Measurements from ENCODE around the gene PARM1.

PARM1 gene

GRCh38 chr4:74964311-74964710 is 31.4 kb downstream of the PARM1 start:
- no peak for TF ChIP-seq CTCF (IDR thresholded peaks at IDR 0.05; ENCODE audit: low read depth, low read length)
- H3K4me3 ChIP-seq (ENCODE audit: low read depth, low read length) = no peak overlapping the region

GRCh38 chr4:74967324-74967723 is 34.4 kb downstream of the PARM1 start:
- no peak overlapping the region for H3K4me3 ChIP-seq (ENCODE audit: low read depth, low read length)
- no peak for TF ChIP-seq CTCF (IDR thresholded peaks at IDR 0.05; ENCODE audit: low read depth, low read length)

GRCh38 chr4:74968456-74969164 is 35.7 kb downstream of the PARM1 start:
- TF ChIP-seq CTCF (IDR thresholded peaks at IDR 0.05; ENCODE audit: low read depth, low read length) = no peak
- no peak overlapping the region for H3K4me3 ChIP-seq (ENCODE audit: low read depth, low read length)

GRCh38 chr4:74969507-74970474 is 36.9 kb downstream of the PARM1 start:
- no peak overlapping the region for H3K4me3 ChIP-seq (ENCODE audit: low read depth, low read length)
- no peak for TF ChIP-seq CTCF (IDR thresholded peaks at IDR 0.05; ENCODE audit: low read depth, low read length)

GRCh38 chr4:74970577-74970976 is 37.7 kb downstream of the PARM1 start:
- TF ChIP-seq CTCF (IDR thresholded peaks at IDR 0.05; ENCODE audit: low read depth, low read length) = no peak

GRCh38 chr4:74971862-74972261 is 38.9 kb downstream of the PARM1 start:
- no peak overlapping the region for H3K4me3 ChIP-seq (ENCODE audit: low read depth, low read length)
- TF ChIP-seq CTCF (IDR thresholded peaks at IDR 0.05; ENCODE audit: low read depth, low read length) = no peak

More at GRCh38 chr4:74970577-74970976, 37.7 kb downstream of the PARM1 start:
- no peak overlapping the region for H3K4me3 ChIP-seq (ENCODE audit: low read depth, low read length)

GRCh38 chr4:74975082-74975481 is 42.2 kb downstream of the PARM1 start:
- TF ChIP-seq CTCF (IDR thresholded peaks at IDR 0.05; ENCODE audit: low read depth, low read length) = no peak

More at GRCh38 chr4:74975082-74975481, 42.2 kb downstream of the PARM1 start:
- no peak overlapping the region for H3K4me3 ChIP-seq (ENCODE audit: low read depth, low read length)

Measured in WI38 (cell line).